Measurements from ENCODE around the gene TPX2.

TPX2 gene

DNA sequence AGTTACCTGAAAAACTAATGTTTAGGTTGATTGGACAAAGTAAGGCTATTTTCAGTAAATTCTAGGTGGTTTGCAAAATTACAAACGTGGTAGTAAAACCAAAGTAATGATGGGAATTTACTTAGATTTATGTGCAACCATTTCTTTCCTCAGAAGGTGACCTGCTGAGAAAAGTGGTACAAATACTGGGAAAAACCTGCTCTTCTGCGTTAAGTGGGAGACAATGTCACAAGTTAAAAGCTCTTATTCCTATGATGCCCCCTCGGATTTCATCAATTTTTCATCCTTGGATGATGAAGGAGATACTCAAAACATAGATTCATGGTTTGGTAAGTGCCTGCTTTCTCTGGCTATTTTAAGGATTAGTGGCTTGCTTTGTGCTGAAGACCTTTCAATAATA is 18.2 kb downstream of the TPX2 start:
- no peaks in the 10 kb centered on the region for H3K9me3 ChIP-seq (ENCODE audit: control insufficient read depth, insufficient read depth, low read depth, low read length)
- no peak overlapping the region for H3K4me3 ChIP-seq (ENCODE audit: low read depth, low read length)
- H3K9ac ChIP-seq (ENCODE audit: low read length): no peak overlapping the region
- H3K27me3 ChIP-seq (ENCODE audit: control insufficient read depth, insufficient read depth, low read length): no peaks in the 10 kb centered on the region
- no peaks in the 10 kb centered on the region for H3K4me1 ChIP-seq (ENCODE audit: control insufficient read depth, insufficient read depth, low read length)
- no peak overlapping the region for H3K27ac ChIP-seq (ENCODE audit: low read depth, low read length)
- H3K36me3 ChIP-seq (ENCODE audit: control insufficient read depth, insufficient read depth, low read length): peaks cover 60% of the 10 kb centered on the region

DNA sequence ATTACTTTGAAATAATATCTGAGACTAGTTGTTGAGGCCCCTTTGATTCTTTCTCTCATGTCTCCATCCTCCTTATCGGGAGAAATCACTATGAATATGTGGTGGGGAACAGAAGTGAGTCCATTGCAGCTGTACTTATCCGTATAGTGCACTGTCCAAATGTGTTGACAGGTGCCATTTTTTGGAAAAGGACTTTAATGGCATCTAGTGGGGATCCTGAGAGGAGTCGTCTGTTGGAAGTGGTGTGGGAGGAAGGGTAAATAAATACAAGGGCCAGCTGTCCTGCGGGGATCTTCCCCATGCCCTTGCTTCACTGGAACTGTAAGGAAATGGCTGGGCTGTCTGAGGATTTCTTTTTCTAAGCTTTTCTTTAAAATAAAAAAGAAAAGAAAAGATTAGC is 19.4 kb downstream of the TPX2 start:
- Histone ChIP-seq H3K4me1 (ENCODE audit: control insufficient read depth, insufficient read depth, low read length) (no peaks in the 10 kb centered on the region), H3K9ac (ENCODE audit: low read length) (no peak overlapping the region), H3K9me3 (ENCODE audit: control insufficient read depth, insufficient read depth, low read depth, low read length) (no peaks in the 10 kb centered on the region), H3K27me3 (ENCODE audit: control insufficient read depth, insufficient read depth, low read length) (no peaks in the 10 kb centered on the region), H3K27ac (ENCODE audit: low read depth, low read length) (no peak overlapping the region), H3K36me3 (ENCODE audit: control insufficient read depth, insufficient read depth, low read length) (peaks cover 54% of the 10 kb centered on the region), H3K4me3 (ENCODE audit: low read depth, low read length) (no peak overlapping the region)

DNA sequence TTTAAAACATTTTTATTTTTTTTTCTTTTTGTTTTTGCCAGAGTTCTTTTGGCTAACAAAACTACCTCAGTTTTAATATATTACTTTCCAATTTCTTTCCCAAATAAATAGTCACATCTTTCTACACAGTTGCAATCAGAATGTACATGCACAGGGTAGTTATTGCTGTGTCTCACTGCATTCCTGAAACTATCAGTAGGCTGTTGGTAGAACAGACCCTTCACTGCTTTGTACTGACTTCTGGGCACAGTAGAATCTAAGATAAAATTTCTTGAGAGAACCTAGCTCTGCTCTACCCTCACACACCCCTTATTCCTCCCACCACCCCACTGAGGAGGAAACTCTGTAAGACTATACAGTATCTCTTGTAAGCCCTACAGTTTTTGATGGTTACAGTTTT is 19.9 kb downstream of the TPX2 start:
- H3K36me3 ChIP-seq (ENCODE audit: control insufficient read depth, insufficient read depth, low read length): peaks cover 56% of the 10 kb centered on the region
- no peaks in the 10 kb centered on the region for H3K9me3 ChIP-seq (ENCODE audit: control insufficient read depth, insufficient read depth, low read depth, low read length)
- H3K9ac ChIP-seq (ENCODE audit: low read length): no peak overlapping the region
- H3K4me1 ChIP-seq (ENCODE audit: control insufficient read depth, insufficient read depth, low read length): no peaks in the 10 kb centered on the region
- no peaks in the 10 kb centered on the region for H3K27me3 ChIP-seq (ENCODE audit: control insufficient read depth, insufficient read depth, low read length)
- no peak overlapping the region for H3K27ac ChIP-seq (ENCODE audit: low read depth, low read length)
- no peak overlapping the region for H3K4me3 ChIP-seq (ENCODE audit: low read depth, low read length)

DNA sequence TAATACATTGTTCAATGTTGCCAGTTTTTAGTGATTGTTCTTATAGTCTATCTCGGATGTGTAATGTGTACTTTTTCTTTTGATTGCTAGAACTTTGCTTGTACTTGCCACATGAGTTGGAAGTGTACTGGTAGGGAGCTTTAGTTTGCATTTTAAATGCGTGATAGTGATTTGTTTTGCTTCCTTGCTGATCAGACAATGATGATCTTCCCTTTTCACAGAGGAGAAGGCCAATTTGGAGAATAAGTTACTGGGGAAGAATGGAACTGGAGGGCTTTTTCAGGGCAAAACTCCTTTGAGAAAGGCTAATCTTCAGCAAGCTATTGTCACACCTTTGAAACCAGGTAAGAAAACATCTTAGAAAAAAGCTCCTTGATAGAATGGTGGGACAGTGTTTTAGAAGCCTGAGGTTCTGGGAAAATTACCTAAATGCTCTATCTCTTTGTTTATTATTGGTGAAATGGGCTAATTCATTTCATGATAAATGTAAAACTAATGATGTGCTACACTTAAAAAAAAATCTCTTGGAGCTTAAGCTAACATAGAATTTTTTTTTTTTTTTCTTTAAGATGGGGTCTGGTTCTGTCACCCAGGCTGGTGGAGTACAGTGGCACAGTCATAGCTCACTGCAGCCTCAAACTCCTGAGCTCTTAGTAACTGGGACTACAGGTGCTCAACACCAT is 20.9 kb downstream of the TPX2 start:
- H3K27ac ChIP-seq (ENCODE audit: low read depth, low read length): no peak overlapping the region

DNA sequence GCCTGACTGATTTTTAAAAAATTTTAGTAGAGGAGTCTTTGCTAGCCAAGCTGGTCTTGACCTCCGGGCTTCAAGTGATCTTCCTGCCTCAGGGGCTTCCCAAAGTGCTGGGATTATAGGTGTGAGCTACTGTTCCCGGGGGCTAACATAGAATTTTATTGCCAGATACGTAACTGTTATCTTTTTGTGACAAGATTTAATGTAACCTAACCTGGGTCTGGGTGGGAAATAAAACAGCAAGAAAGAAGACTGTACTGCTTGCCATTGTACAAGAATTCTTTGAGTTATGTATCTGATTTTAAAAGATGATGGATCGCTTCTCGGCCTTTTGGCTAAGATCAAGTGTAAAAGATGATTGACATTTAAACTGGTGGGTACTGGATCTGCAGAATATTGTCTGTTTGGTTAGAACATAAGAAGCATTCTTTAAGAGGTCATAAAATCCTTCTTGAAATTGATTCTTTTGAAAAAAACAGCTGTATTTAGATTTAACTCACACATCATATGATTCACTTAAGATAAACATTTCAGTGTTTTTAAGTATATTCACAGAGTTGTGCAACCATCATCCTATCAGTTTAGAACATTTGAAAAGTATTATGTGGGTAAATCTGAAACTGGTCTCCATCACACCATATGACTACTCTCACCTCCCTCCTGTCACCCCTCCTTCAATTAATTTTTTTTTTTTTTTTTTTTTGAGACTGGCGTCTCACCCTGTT is 21.6 kb downstream of the TPX2 start:
- peaks cover 73% of the 10 kb centered on the region for H3K36me3 ChIP-seq (ENCODE audit: control insufficient read depth, insufficient read depth, low read length)
- H3K27ac ChIP-seq (ENCODE audit: low read depth, low read length): no peak overlapping the region
- no peak overlapping the region for H3K9ac ChIP-seq (ENCODE audit: low read length)
- no peaks in the 10 kb centered on the region for H3K9me3 ChIP-seq (ENCODE audit: control insufficient read depth, insufficient read depth, low read depth, low read length)
- no peak overlapping the region for H3K4me3 ChIP-seq (ENCODE audit: low read depth, low read length)
- no peaks in the 10 kb centered on the region for H3K27me3 ChIP-seq (ENCODE audit: control insufficient read depth, insufficient read depth, low read length)
- H3K4me1 ChIP-seq (ENCODE audit: control insufficient read depth, insufficient read depth, low read length): no peaks in the 10 kb centered on the region

More for the DNA sequence above, 20.9 kb downstream of the TPX2 start:
- Histone ChIP-seq H3K27me3 (ENCODE audit: control insufficient read depth, insufficient read depth, low read length) (no peaks in the 10 kb centered on the region), H3K36me3 (ENCODE audit: control insufficient read depth, insufficient read depth, low read length) (peaks cover 66% of the 10 kb centered on the region), H3K4me1 (ENCODE audit: control insufficient read depth, insufficient read depth, low read length) (no peaks in the 10 kb centered on the region), H3K9ac (ENCODE audit: low read length) (no peak overlapping the region), H3K4me3 (ENCODE audit: low read depth, low read length) (no peak overlapping the region), H3K9me3 (ENCODE audit: control insufficient read depth, insufficient read depth, low read depth, low read length) (no peaks in the 10 kb centered on the region)

DNA sequence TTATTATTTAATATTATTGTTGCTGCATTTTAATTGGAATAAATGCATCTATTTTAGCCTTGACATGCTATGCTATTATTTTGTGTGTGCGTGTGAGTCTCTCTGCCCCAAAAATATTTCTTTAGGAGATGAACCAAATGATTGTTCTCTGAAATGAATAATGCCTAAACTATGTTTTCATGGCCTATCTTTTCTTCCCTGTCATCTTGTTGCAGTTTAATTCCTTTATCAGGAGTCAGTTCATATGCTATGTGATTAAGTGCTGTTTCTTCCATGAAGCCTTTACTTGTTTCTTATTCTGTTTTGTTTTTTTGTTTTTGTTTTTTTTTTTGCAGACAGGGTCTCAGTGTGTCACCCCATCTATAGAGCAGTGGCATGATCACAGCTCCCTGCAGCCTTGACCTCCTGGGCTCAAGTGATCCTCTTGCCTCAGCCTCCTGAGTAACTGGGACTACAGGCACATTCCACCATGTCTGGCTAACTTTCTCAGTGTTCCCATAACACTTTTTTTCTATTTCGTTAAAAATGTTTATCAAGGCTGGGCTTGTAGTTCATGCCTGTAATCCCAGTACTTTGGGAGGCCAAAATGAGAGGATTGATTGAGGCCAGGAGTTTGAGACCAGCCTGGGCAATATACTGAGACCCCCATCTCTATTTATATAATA is 25.7 kb downstream of the TPX2 start:
- H3K36me3 ChIP-seq (ENCODE audit: control insufficient read depth, insufficient read depth, low read length): peaks cover 78% of the 10 kb centered on the region
- H3K9ac ChIP-seq (ENCODE audit: low read length): no peak overlapping the region
- H3K4me1 ChIP-seq (ENCODE audit: control insufficient read depth, insufficient read depth, low read length): no peaks in the 10 kb centered on the region
- H3K9me3 ChIP-seq (ENCODE audit: control insufficient read depth, insufficient read depth, low read depth, low read length): no peaks in the 10 kb centered on the region
- H3K27me3 ChIP-seq (ENCODE audit: control insufficient read depth, insufficient read depth, low read length): no peaks in the 10 kb centered on the region
- no peak overlapping the region for H3K27ac ChIP-seq (ENCODE audit: low read depth, low read length)
- no peak overlapping the region for H3K4me3 ChIP-seq (ENCODE audit: low read depth, low read length)

DNA sequence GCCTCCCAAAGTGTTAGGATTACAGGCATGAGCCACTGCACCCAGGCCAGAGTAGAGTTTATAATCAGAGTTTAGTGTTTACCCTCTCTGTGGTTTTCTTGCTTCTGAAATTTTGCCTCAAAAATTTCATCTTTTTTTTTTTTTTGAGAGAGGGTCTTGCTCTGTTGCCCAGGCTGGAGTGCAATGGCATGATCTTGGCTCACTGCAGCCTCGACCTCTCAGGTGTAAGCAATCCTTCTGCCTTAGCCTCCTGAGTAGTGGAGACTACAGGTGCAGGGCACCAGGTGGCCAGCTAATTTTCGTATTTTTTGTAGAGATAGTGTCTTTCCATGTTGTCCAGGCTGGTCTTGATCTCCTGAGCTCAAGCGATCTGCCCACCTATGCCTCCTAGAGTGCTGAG is 28.7 kb downstream of the TPX2 start:
- Histone ChIP-seq H3K9ac (ENCODE audit: low read length) (no peak overlapping the region), H3K27ac (ENCODE audit: low read depth, low read length) (no peak overlapping the region), H3K27me3 (ENCODE audit: control insufficient read depth, insufficient read depth, low read length) (no peaks in the 10 kb centered on the region), H3K36me3 (ENCODE audit: control insufficient read depth, insufficient read depth, low read length) (peaks cover 85% of the 10 kb centered on the region), H3K4me1 (ENCODE audit: control insufficient read depth, insufficient read depth, low read length) (no peaks in the 10 kb centered on the region), H3K4me3 (ENCODE audit: low read depth, low read length) (no peak overlapping the region), H3K9me3 (ENCODE audit: control insufficient read depth, insufficient read depth, low read depth, low read length) (no peaks in the 10 kb centered on the region)

DNA sequence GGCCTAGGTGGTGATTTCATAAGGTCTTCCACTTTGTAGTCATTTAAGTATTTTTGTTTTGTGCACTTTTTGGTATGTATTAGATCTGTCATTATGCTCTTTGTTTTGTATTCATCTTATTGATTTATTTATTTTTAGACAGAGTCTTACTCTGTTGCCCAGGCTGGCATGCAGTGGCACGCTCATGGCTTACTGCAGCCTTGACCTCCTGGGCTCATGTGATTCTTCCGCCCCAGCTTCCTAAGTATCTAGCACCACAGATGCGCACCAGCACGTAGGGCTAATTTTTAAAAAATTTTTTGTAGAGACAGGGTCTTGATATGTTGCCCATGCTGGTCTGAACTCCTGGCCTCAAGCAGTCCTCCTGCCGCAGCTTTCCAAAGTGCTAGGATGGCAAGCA is 30.6 kb downstream of the TPX2 start:
- Histone ChIP-seq H3K4me3 (ENCODE audit: low read depth, low read length) (no peak overlapping the region), H3K9me3 (ENCODE audit: control insufficient read depth, insufficient read depth, low read depth, low read length) (no peaks in the 10 kb centered on the region), H3K4me1 (ENCODE audit: control insufficient read depth, insufficient read depth, low read length) (no peaks in the 10 kb centered on the region), H3K36me3 (ENCODE audit: control insufficient read depth, insufficient read depth, low read length) (peaks cover 91% of the 10 kb centered on the region), H3K27me3 (ENCODE audit: control insufficient read depth, insufficient read depth, low read length) (no peaks in the 10 kb centered on the region), H3K27ac (ENCODE audit: low read depth, low read length) (no peak overlapping the region), H3K9ac (ENCODE audit: low read length) (no peak overlapping the region)

DNA sequence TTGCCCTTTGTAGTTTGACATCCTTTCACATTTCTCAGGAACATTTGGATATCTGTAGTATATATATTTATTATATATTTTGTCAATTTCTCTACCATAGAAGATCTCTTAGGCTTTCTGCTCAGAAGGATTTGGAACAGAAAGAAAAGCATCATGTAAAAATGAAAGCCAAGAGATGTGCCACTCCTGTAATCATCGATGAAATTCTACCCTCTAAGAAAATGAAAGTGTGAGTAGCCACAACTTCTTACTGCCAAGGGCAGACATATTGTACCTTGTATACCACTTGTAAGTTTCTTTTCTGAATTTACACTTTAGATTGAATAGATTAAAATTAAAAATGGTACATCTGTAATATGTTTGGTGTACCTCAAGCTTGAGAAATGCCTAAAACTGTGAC is 31.2 kb downstream of the TPX2 start:
- Histone ChIP-seq H3K27ac (ENCODE audit: low read depth, low read length) (no peak overlapping the region), H3K9ac (ENCODE audit: low read length) (no peak overlapping the region), H3K4me1 (ENCODE audit: control insufficient read depth, insufficient read depth, low read length) (no peaks in the 10 kb centered on the region), H3K4me3 (ENCODE audit: low read depth, low read length) (no peak overlapping the region), H3K27me3 (ENCODE audit: control insufficient read depth, insufficient read depth, low read length) (no peaks in the 10 kb centered on the region), H3K36me3 (ENCODE audit: control insufficient read depth, insufficient read depth, low read length) (peaks cover 88% of the 10 kb centered on the region), H3K9me3 (ENCODE audit: control insufficient read depth, insufficient read depth, low read depth, low read length) (no peaks in the 10 kb centered on the region)

DNA sequence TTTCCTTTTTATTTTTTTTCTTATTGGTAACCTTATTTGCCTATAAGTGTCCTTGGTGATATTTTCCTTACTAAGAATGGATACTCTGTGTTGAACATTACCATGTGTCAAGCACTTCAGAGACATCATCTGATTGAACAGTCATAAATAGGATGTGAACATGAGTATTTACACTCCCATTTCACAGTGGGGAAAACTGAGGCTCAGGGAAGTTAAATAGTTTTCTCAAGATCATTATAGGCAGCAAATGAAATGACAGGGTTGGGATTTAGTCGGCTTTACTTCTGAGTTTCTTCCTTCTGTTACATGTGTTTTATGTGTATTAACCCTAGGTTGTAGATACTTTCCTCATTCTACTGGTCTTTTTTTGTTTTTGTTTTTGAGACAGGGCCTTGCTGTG is 35.3 kb downstream of the TPX2 start:
- no peak overlapping the region for H3K9ac ChIP-seq (ENCODE audit: low read length)
- H3K27me3 ChIP-seq (ENCODE audit: control insufficient read depth, insufficient read depth, low read length): no peaks in the 10 kb centered on the region
- no peaks in the 10 kb centered on the region for H3K4me1 ChIP-seq (ENCODE audit: control insufficient read depth, insufficient read depth, low read length)
- H3K9me3 ChIP-seq (ENCODE audit: control insufficient read depth, insufficient read depth, low read depth, low read length): no peaks in the 10 kb centered on the region
- H3K36me3 ChIP-seq (ENCODE audit: control insufficient read depth, insufficient read depth, low read length): peaks cover 92% of the 10 kb centered on the region
- H3K4me3 ChIP-seq (ENCODE audit: low read depth, low read length): no peak overlapping the region
- no peak overlapping the region for H3K27ac ChIP-seq (ENCODE audit: low read depth, low read length)

DNA sequence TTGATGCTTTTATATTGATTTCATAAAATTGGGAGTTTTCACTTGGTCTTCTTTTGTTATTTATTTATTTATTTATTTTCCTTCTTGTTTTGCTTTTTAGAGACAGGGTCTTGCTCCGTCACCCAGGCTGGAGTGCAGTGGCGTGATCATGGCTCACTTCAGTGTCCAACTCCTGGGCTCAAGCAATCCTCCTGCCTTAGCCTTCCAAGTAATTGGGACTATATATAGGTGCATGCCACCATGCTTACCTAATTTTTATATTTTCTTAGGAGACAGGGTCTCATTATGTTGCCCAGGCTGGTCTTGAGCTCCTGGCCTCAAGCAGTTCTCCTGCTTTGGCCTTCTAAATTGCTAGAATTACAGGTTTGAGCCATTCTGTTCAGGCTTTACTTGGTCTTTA is 41.7 kb downstream of the TPX2 start:
- Histone ChIP-seq H3K9ac (ENCODE audit: low read length) (no peak overlapping the region), H3K4me3 (ENCODE audit: low read depth, low read length) (no peak overlapping the region), H3K36me3 (ENCODE audit: control insufficient read depth, insufficient read depth, low read length) (peaks cover 96% of the 10 kb centered on the region), H3K27ac (ENCODE audit: low read depth, low read length) (no peak overlapping the region), H3K9me3 (ENCODE audit: control insufficient read depth, insufficient read depth, low read depth, low read length) (no peaks in the 10 kb centered on the region), H3K27me3 (ENCODE audit: control insufficient read depth, insufficient read depth, low read length) (no peaks in the 10 kb centered on the region), H3K4me1 (ENCODE audit: control insufficient read depth, insufficient read depth, low read length) (0 out of 2 replicates have a peak, but pooled peaks cover 5% of the 10 kb centered on the region)

All from HUES6 (cell line).